HCT116 (cell line): ENCODE results near the gene ERCC6. TPM values are rescaled to one million over a fixed set of nuclear protein-coding genes. Genes with fewer than 3 reads are reported as not detected.

Source experiments
- ATAC-seq: fragments of 200-7000 bp; cut with Tn5 transposase; 2 replicates; pipeline ENCODE4 v1.9.1; 2020; ENCODE audit warnings: mild to moderate bottlenecking, moderate library complexity
- BruUV-seq: library from RNA; stranded (reverse); fragments of 400-500 nt; replicated peaks from 2 replicates; lab custom pipeline; 2021; lab: Mats Ljungman, UMichigan
- CTCF ChIA-PET: fragments of 300-600 bp; sonication (Branson Sonifier 250); formaldehyde crosslinking; loops from one replicate; lab custom pipeline; 2021; ENCODE audit warnings: antibody characterized with exemption; lab: Charles Lee
- POLR2A ChIA-PET: fragments of 300-600, 350-600 bp; sonication (Branson Sonifier 250); formaldehyde crosslinking; loops from one replicate; lab custom pipeline; 2021; ENCODE audit warnings: antibody characterized with exemption; lab: Charles Lee
- RAD21 ChIA-PET, 2 experiments: fragments of 300-600 bp; sonication (Branson Sonifier 250); formaldehyde crosslinking; loops; one replicate each; lab custom pipeline; 2023; ENCODE audit warnings: low total read pairs in 2 of 2; ENCODE audit not compliant: uncharacterized antibody in 2 of 2, unreplicated experiment in 2 of 2, low non-redundant PET in 1 of 2; lab: Charles Lee
- DNase-seq: peaks from one replicate; pipeline ENCODE4 v3.0.0-alpha.2; 2010; ENCODE audit warnings: low read depth, low spot score
- H2AFZ ChIP-seq: fragments of 200-600 bp; shearing (Covaris generic), sonication (generic); 2 replicates; pipeline ENCODE4 v1.6.1; 2017; ENCODE audit warnings: low read depth, mixed run types, mixed read lengths, antibody characterized with exemption, low read length; ENCODE audit not compliant: poor library complexity, severe bottlenecking
- H3K27ac ChIP-seq: 2 replicates; pipeline ENCODE4 v1.5.1; 2012; ENCODE audit warnings: low read depth, low read length
- H3K27me3 ChIP-seq: fragments of 200-600 bp; sonication (generic); 2 replicates; pipeline ENCODE4 v1.6.1; 2016; ENCODE audit warnings: mixed run types, low read length, mixed read lengths; ENCODE audit not compliant: insufficient read depth
- H3K36me3 ChIP-seq, 2 experiments: fragments of 200-500 bp in 1 of 2; fragments of 200-600 bp in 1 of 2; sonication (Bioruptor generic) in 1 of 2; sonication (generic) in 1 of 2; 2 replicates each; pipeline versions ENCODE4 v1.5.1 to v1.6.1; 2014 to 2016; ENCODE audit warnings: low read length in 2 of 2, inconsistent platforms in 1 of 2, mixed read lengths in 1 of 2, mixed run types in 1 of 2; ENCODE audit not compliant: insufficient read depth in 2 of 2, control insufficient read depth in 1 of 2
- H3K4me1 ChIP-seq, 2 experiments: fragments of 200-600 bp in 1 of 2; sonication (generic) in 1 of 2; 2 replicates each; pipeline versions ENCODE4 v1.5.1 to v1.6.1; 2012 to 2017; ENCODE audit warnings: low read length in 2 of 2, inconsistent platforms in 1 of 2, mild to moderate bottlenecking in 1 of 2, mixed read lengths in 1 of 2, mixed run types in 1 of 2, moderate library complexity in 1 of 2; ENCODE audit not compliant: insufficient read depth in 2 of 2, control insufficient read depth in 1 of 2
- H3K4me2 ChIP-seq: fragments of 200-600 bp; sonication (generic); 2 replicates; pipeline ENCODE4 v1.6.1; 2017; ENCODE audit warnings: mixed run types, low read length, mixed read lengths
- H3K4me3 ChIP-seq, 2 experiments: fragments of 200-600 bp in 1 of 2; sonication (generic) in 1 of 2; replicated peaks in 1 of 2; 2 replicates each; pipeline ENCODE4 v1.5.1; 2011 to 2016; ENCODE audit warnings: low read length in 2 of 2, control low read depth in 1 of 2, low read depth in 1 of 2, mild to moderate bottlenecking in 1 of 2, mixed read lengths in 1 of 2, mixed run types in 1 of 2
- H3K79me2 ChIP-seq: fragments of 200-600 bp; sonication (generic); 2 replicates; pipeline ENCODE4 v1.6.1; 2017; ENCODE audit warnings: mild to moderate bottlenecking, mixed run types, low read length, moderate library complexity, mixed read lengths; ENCODE audit not compliant: insufficient read depth
- H3K9ac ChIP-seq: fragments of 200-600 bp; sonication (generic); 2 replicates; pipeline ENCODE4 v1.6.1; 2016; ENCODE audit warnings: low read length, mixed read lengths
- H3K9me2 ChIP-seq: fragments of 200-600 bp; sonication (generic), shearing (Covaris generic); 2 replicates; pipeline ENCODE4 v1.6.1; 2017; ENCODE audit warnings: mixed run types, mild to moderate bottlenecking, moderate library complexity; ENCODE audit not compliant: insufficient read depth
- H3K9me3 ChIP-seq, 2 experiments: fragments of 200-500 bp in 1 of 2; fragments of 200-600 bp in 1 of 2; sonication (Bioruptor generic) in 1 of 2; sonication (generic) in 1 of 2; 2 replicates each; pipeline ENCODE4 v1.6.1; 2014 to 2017; ENCODE audit warnings: low read length in 2 of 2, mixed read lengths in 2 of 2, inconsistent platforms in 1 of 2, low read depth in 1 of 2, mild to moderate bottlenecking in 1 of 2, mixed run types in 1 of 2, moderate library complexity in 1 of 2; ENCODE audit not compliant: control insufficient read depth in 1 of 2, insufficient read depth in 1 of 2
- H4K20me1 ChIP-seq: fragments of 200-600 bp; sonication (generic), shearing (Covaris generic); 2 replicates; pipeline ENCODE4 v1.6.1; 2017; ENCODE audit warnings: mixed run types, mild to moderate bottlenecking, moderate library complexity; ENCODE audit not compliant: insufficient read depth
- ATF3 ChIP-seq: IDR thresholded peaks from 2 replicates; pipeline ENCODE4 v1.6.1; 2012
- ELF1 ChIP-seq: IDR thresholded peaks from 2 replicates; pipeline ENCODE4 v1.6.1; 2012; ENCODE audit warnings: low read depth, borderline replicate concordance
- EZH2 ChIP-seq: fragments of 200-600 bp; sonication (generic); IDR thresholded peaks from 2 replicates; pipeline ENCODE4 v1.6.1; 2017; ENCODE audit warnings: antibody characterized with exemption, mixed run types
- FOSL1 ChIP-seq: IDR thresholded peaks from 2 replicates; pipeline ENCODE4 v1.6.1; 2012; ENCODE audit warnings: low read depth
- POLR2A ChIP-seq: IDR thresholded peaks from 2 replicates; pipeline ENCODE4 v1.7.0; 2011; ENCODE audit warnings: borderline replicate concordance; ENCODE audit not compliant: insufficient read depth, insufficient read length; ENCODE audit errors: extremely low read depth
- POLR2AphosphoS5 ChIP-seq: IDR thresholded peaks from 2 replicates; pipeline ENCODE4 v1.6.1; 2011; ENCODE audit warnings: mild to moderate bottlenecking, low read depth, low read length, moderate library complexity
- REST ChIP-seq: IDR thresholded peaks from 2 replicates; pipeline ENCODE4 v1.6.1; 2012; ENCODE audit warnings: low read depth
- SIN3A ChIP-seq: IDR thresholded peaks from 2 replicates; pipeline ENCODE4 v1.6.1; 2012; ENCODE audit warnings: low read depth
- SRF ChIP-seq: IDR thresholded peaks from 2 replicates; pipeline ENCODE4 v1.6.1; 2012; ENCODE audit warnings: low read depth
- ZNF274 ChIP-seq: fragments of 200-500 bp; sonication (Bioruptor generic); IDR thresholded peaks from 2 replicates; pipeline ENCODE4 v1.6.1; 2014; ENCODE audit warnings: mild to moderate bottlenecking, low read depth, low read length, inconsistent platforms
- intact Hi-C: fragments of 100-400 bp; cut with micrococcal nuclease; formaldehyde crosslinking; loops from 2 replicates; pipeline ENCODE4 v1.10.0; 2022
- total RNA-seq: library from RNA; stranded (reverse); gene quantifications from one replicate; pipeline ENCODE4 v1.2.1, GENCODE V29; 2021; ENCODE audit not compliant: unreplicated experiment
- TF ChIP-seq, protein P1 (sequence below): IDR thresholded peaks from 2 replicates; pipeline ENCODE4 v1.6.1; 2012
- TF ChIP-seq, protein P2 (sequence below): IDR thresholded peaks from 2 replicates; pipeline ENCODE4 v1.6.1; 2011; ENCODE audit warnings: mild to moderate bottlenecking, low read length, moderate library complexity; ENCODE audit not compliant: insufficient replicate concordance; ENCODE audit errors: extremely low read depth

ERCC6 gene
- total RNA-seq, 1 experiment from 2014 or later: 16.4 TPM

- no peaks in the 10 kb centered on the region for H3K9me2 ChIP-seq
- intact Hi-C loops: no loop called here
- CTCF ChIA-PET: no interaction called here
- H3K79me2 ChIP-seq: no peaks in the 10 kb centered on the region
- DNase-seq: no peak
- BruUV-seq: no TSS peak
- no peaks in the 10 kb centered on the region for H3K4me1 ChIP-seq
- no peak overlapping the region for H3K27ac ChIP-seq
- H3K27me3 ChIP-seq: no peaks in the 10 kb centered on the region
- RAD21 ChIA-PET: no interaction called here
- H3K4me2 ChIP-seq: no peak overlapping the region
- TF ChIP-seq REST (no peak), ZNF274 (no peak), POLR2A (no peak), ATF3 (no peak), EZH2 (no peak), SRF (no peak), FOSL1 (no peak), POLR2AphosphoS5 (no peak), SIN3A (no peak), ELF1 (no peak)
- TF ChIP-seq, protein P1, sequence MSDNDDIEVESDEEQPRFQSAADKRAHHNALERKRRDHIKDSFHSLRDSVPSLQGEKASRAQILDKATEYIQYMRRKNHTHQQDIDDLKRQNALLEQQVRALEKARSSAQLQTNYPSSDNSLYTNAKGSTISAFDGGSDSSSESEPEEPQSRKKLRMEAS: no peak
- TF ChIP-seq, protein P2, sequence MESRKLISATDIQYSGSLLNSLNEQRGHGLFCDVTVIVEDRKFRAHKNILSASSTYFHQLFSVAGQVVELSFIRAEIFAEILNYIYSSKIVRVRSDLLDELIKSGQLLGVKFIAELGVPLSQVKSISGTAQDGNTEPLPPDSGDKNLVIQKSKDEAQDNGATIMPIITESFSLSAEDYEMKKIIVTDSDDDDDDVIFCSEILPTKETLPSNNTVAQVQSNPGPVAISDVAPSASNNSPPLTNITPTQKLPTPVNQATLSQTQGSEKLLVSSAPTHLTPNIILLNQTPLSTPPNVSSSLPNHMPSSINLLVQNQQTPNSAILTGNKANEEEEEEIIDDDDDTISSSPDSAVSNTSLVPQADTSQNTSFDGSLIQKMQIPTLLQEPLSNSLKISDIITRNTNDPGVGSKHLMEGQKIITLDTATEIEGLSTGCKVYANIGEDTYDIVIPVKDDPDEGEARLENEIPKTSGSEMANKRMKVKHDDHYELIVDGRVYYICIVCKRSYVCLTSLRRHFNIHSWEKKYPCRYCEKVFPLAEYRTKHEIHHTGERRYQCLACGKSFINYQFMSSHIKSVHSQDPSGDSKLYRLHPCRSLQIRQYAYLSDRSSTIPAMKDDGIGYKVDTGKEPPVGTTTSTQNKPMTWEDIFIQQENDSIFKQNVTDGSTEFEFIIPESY: no peak
- H2AFZ ChIP-seq: no peak overlapping the region
- H3K4me3 ChIP-seq: no peak overlapping the region
- H4K20me1 ChIP-seq: no peaks in the 10 kb centered on the region
- POLR2A ChIA-PET: no interaction called here
- no peaks in the 10 kb centered on the region for H3K9me3 ChIP-seq
- no peaks in the 10 kb centered on the region for H3K36me3 ChIP-seq
- ATAC-seq: no peak
- H3K9ac ChIP-seq: no peak overlapping the region
These were observed 38.4 kb upstream of the ERCC6 start for GRCh38 chr10:49577182-49577925.
